GM18517 (cell line): ENCODE measurements around the gene FTH1.

Experiments used
- ATAC-seq: cut with Tn5 transposase; IDR thresholded peaks from one replicate; pipeline ENCODE4 v1.9.1; 2021; ENCODE audit warnings: mild to moderate bottlenecking, moderate library complexity; ENCODE audit not compliant: unreplicated experiment

FTH1 gene

DNA sequence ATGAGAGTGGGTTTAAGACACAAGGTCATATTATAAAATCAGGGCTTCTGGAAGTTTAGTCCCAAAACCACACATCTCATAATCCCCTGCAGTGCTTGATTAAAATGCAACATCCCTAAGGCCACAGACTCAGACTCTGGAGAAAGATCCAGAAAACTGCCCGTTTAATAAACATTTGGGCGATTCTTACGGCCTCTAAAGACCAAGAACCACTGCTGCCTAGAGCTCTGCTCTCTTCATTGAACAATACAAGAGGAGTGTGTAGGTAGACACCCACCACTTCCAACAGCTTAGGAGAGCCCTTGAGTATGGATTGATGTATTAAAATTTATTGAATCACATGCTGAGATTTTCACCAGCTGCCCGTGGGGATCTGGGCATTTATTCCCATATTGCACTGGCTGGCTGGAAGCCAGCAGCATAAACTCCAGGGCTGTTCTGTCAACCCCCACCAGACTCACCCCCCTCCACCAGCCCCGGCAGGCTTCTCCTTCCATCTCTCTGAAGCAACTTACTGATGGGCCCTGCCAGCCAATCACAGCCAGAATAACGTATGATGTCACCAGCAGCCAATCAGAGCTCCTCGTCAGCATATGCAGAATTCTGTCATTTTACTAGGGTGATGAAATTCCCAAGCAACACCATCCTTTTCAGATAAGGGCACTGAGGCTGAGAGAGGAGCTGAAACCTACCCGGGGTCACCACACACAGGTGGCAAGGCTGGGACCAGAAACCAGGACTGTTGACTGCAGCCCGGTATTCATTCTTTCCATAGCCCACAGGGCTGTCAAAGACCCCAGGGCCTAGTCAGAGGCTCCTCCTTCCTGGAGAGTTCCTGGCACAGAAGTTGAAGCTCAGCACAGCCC lies 18.0 kb downstream of the FTH1 start:
- ATAC-seq = no peak

GRCh38 chr11:61948505-61948904 lies 18.9 kb downstream of the FTH1 start:
- ATAC-seq = no peak

GRCh38 chr11:61947486-61948210 lies 19.8 kb downstream of the FTH1 start:
- ATAC-seq = no peak

DNA sequence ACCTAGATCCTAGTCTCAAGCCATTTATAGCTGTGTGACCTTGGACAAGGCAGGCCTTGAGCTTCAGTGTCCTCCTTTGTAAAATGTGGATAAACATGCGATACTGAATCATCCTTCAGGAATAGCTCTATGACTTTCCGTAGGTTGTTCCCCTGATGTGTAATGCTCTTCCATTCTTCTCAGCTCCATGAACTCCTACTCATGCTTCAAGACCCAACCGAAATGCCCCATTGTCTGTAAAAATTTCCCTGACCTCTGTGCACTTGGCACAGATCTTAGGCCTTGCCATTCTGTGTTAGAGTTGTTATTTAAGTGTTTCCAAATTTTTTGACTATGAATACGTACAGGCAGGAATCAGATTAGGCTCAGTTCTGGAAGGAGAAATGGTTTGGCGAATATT lies 20.5 kb downstream of the FTH1 start:
- no peak for ATAC-seq

DNA sequence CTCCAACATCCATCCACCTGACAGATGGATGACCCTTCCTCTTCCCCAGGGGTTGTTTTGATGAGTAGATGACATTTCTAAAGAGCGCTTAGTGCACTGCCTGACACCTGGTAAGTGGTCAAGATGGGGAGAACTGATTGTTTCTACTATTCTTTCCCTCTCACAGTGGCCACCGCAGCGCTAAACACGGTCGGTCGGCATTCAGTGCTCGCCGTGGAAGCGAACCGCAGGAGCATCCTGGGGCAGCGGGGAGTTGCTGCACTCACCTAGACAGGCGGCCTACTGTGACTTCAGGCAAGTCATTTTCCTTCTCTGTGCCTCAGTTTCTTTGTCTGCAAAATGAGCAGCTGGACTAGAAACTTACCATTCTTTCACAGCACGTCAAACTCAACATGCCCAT lies 22.2 kb downstream of the FTH1 start:
- ATAC-seq = no peak

GRCh38 chr11:61940466-61940865 lies 27.0 kb downstream of the FTH1 start:
- ATAC-seq = no peak

DNA sequence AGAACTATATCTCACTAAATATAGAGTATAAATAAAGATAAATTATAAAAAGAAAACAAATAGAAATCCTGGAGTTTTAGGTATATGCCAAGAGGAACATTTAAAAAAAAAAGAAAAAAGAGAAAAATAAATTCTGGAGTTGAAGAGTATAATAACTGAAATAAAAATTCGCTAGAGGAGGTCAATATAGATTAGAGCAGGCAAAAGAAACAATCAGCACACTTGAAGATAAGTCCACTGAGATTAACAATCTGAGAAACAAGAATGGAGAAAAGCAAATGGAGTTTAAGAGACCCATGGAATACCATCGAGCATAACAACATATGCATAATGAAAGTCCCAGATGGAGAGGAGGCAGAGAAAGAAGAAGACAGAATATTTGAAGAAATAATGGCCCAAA lies 31.6 kb downstream of the FTH1 start:
- ATAC-seq = no peak

- no peak for ATAC-seq
These were observed 36.5 kb downstream of the FTH1 start for GRCh38 chr11:61930933-61931332.

DNA sequence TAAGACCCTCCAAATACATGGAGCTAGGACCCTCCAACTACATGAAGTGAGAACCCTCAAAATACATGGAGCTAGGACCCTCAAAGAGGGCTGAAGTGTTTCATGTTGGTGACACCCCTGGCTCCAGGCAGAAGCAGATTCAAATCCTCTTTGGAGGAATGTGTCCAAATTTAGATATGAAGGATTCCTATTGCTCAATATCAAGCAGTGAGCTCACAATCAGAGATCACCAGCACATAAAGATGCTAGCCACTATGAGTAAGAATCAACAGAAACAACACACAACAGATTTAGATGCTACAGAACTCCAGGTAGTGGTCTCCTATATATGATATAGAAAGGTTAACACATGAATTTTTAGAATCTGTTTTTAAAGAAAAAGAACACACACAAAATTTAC lies 38.8 kb downstream of the FTH1 start:
- no peak for ATAC-seq

DNA sequence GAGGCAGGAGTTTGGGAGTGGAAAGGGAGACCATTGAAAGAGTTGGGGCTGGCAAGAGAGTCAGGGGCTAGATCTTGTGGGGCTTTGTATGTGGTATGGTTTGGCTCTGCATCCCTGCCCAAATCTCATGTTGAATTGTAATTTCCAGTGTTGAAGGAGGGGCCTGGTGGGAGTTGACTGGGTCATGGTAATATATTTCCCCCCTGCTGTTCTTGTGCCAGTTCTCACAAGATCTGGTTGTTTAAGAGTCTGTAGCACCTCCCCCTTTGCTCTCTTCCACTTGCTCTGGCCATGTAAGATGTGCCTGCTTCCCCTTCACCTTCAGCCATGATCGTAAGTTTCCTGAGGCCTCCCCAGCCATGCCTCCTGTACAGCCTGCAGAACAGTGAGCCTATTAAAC lies 39.9 kb downstream of the FTH1 start:
- no peak for ATAC-seq

- no peak for ATAC-seq
These were observed 41.2 kb downstream of the FTH1 start for GRCh38 chr11:61926235-61926634.

GRCh38 chr11:61925736-61926135 lies 41.7 kb downstream of the FTH1 start:
- no peak for ATAC-seq

- no peak for ATAC-seq
These were observed 43.4 kb downstream of the FTH1 start for GRCh38 chr11:61924064-61924455.

GRCh38 chr11:61923166-61924063 lies 44.0 kb downstream of the FTH1 start:
- ATAC-seq = no peak

GRCh38 chr11:61922539-61922938 lies 44.9 kb downstream of the FTH1 start:
- ATAC-seq = no peak

GRCh38 chr11:61921446-61921845 lies 46.0 kb downstream of the FTH1 start:
- no peak for ATAC-seq

- no peak for ATAC-seq
These were observed 47.5 kb downstream of the FTH1 start for GRCh38 chr11:61919705-61920631.

GRCh38 chr11:61918938-61919704 lies 48.3 kb downstream of the FTH1 start:
- ATAC-seq = no peak

- ATAC-seq = no peak
These were observed 49.0 kb downstream of the FTH1 start for GRCh38 chr11:61918251-61918937.
